Measurements from ENCODE around the gene SEC61B.
"Not testable (repeated sequence)": the region's sequence is repeated elsewhere in the genome, so short reads cannot be mapped to it uniquely, and the experiment has no call there.

SEC61B gene

GRCh38 chr9:99237356-99237755 lies 15.3 kb downstream of the SEC61B start:
- no peak for DNase-seq (ENCODE audit: low read depth, low spot score)
- no peak for TF ChIP-seq SUZ12 (IDR thresholded peaks at IDR 0.05; ENCODE audit: extremely low read depth, insufficient read depth, insufficient read length)
- no peak for TF ChIP-seq YY1 (IDR thresholded peaks at IDR 0.05; ENCODE audit: insufficient read depth, insufficient read length)
- no peak for TF ChIP-seq ZNF274 (IDR thresholded peaks at IDR 0.05; ENCODE audit: low read depth, low read length)
- H3K36me3 ChIP-seq (ENCODE audit: insufficient read depth, insufficient read length, low read length) = peaks cover 10% of the 10 kb centered on the region
- peaks cover 3% of the 10 kb centered on the region for H3K4me1 ChIP-seq (ENCODE audit: insufficient read depth, insufficient read length)
- H3K27me3 ChIP-seq (ENCODE audit: insufficient read depth, insufficient read length) = no peaks in the 10 kb centered on the region
- H3K9me3 ChIP-seq (ENCODE audit: insufficient read depth, low read length) = no peaks in the 10 kb centered on the region
- no peak overlapping the region for H3K9ac ChIP-seq (ENCODE audit: insufficient read length, low read depth)
- H3K4me3 ChIP-seq (ENCODE audit: insufficient read length, low read depth) = no peak overlapping the region

GRCh38 chr9:99237849-99238248 lies 15.8 kb downstream of the SEC61B start:
- not testable (repeated sequence) for H3K4me1 ChIP-seq (ENCODE audit: insufficient read depth, insufficient read length); H3K36me3 ChIP-seq (ENCODE audit: insufficient read depth, insufficient read length, low read length); H3K27me3 ChIP-seq (ENCODE audit: insufficient read depth, insufficient read length)

GRCh38 chr9:99238331-99238730 lies 16.2 kb downstream of the SEC61B start:
- TF ChIP-seq SUZ12 (IDR thresholded peaks at IDR 0.05; ENCODE audit: extremely low read depth, insufficient read depth, insufficient read length) (no peak), YY1 (IDR thresholded peaks at IDR 0.05; ENCODE audit: insufficient read depth, insufficient read length) (no peak), ZNF274 (IDR thresholded peaks at IDR 0.05; ENCODE audit: low read depth, low read length) (no peak)
- no peaks in the 10 kb centered on the region for H3K27me3 ChIP-seq (ENCODE audit: insufficient read depth, insufficient read length)
- no peak overlapping the region for H3K9ac ChIP-seq (ENCODE audit: insufficient read length, low read depth)
- no peaks in the 10 kb centered on the region for H3K9me3 ChIP-seq (ENCODE audit: insufficient read depth, low read length)
- H3K4me3 ChIP-seq (ENCODE audit: insufficient read length, low read depth) = no peak overlapping the region
- H3K4me1 ChIP-seq (ENCODE audit: insufficient read depth, insufficient read length) = peaks cover 3% of the 10 kb centered on the region
- no peak for DNase-seq (ENCODE audit: low read depth, low spot score)
- peaks cover under 1% of the 10 kb centered on the region for H3K36me3 ChIP-seq (ENCODE audit: insufficient read depth, insufficient read length, low read length)

More at GRCh38 chr9:99237849-99238248, 15.8 kb downstream of the SEC61B start:
- H3K4me3 ChIP-seq (ENCODE audit: insufficient read length, low read depth); H3K9me3 ChIP-seq (ENCODE audit: insufficient read depth, low read length); DNase-seq (ENCODE audit: low read depth, low spot score); H3K9ac ChIP-seq (ENCODE audit: insufficient read length, low read depth): not testable (repeated sequence)

GRCh38 chr9:99239341-99240060 lies 17.4 kb downstream of the SEC61B start:
- no peaks in the 10 kb centered on the region for H3K9me3 ChIP-seq (ENCODE audit: insufficient read depth, low read length)
- peaks cover 3% of the 10 kb centered on the region for H3K4me1 ChIP-seq (ENCODE audit: insufficient read depth, insufficient read length)
- no peak overlapping the region for H3K4me3 ChIP-seq (ENCODE audit: insufficient read length, low read depth)
- no peak for TF ChIP-seq YY1 (IDR thresholded peaks at IDR 0.05; ENCODE audit: insufficient read depth, insufficient read length)
- no peak overlapping the region for H3K9ac ChIP-seq (ENCODE audit: insufficient read length, low read depth)
- no peaks in the 10 kb centered on the region for H3K27me3 ChIP-seq (ENCODE audit: insufficient read depth, insufficient read length)
- no peak for DNase-seq (ENCODE audit: low read depth, low spot score)
- no peaks in the 10 kb centered on the region for H3K36me3 ChIP-seq (ENCODE audit: insufficient read depth, insufficient read length, low read length)

GRCh38 chr9:99241106-99241505 lies 19.0 kb downstream of the SEC61B start:
- Histone ChIP-seq H3K4me3 (ENCODE audit: insufficient read length, low read depth) (no peak overlapping the region), H3K9ac (ENCODE audit: insufficient read length, low read depth) (no peak overlapping the region), H3K4me1 (ENCODE audit: insufficient read depth, insufficient read length) (peaks cover 3% of the 10 kb centered on the region), H3K9me3 (ENCODE audit: insufficient read depth, low read length) (no peaks in the 10 kb centered on the region), H3K36me3 (ENCODE audit: insufficient read depth, insufficient read length, low read length) (no peaks in the 10 kb centered on the region), H3K27me3 (ENCODE audit: insufficient read depth, insufficient read length) (no peaks in the 10 kb centered on the region)
- DNase-seq (ENCODE audit: low read depth, low spot score) = no peak
- TF ChIP-seq YY1 (IDR thresholded peaks at IDR 0.05; ENCODE audit: insufficient read depth, insufficient read length) = no peak
- no peak for TF ChIP-seq ZNF274 (IDR thresholded peaks at IDR 0.05; ENCODE audit: low read depth, low read length)

GRCh38 chr9:99244344-99245260 lies 22.5 kb downstream of the SEC61B start:
- H3K27me3 ChIP-seq (ENCODE audit: insufficient read depth, insufficient read length) = no peaks in the 10 kb centered on the region
- no peaks in the 10 kb centered on the region for H3K36me3 ChIP-seq (ENCODE audit: insufficient read depth, insufficient read length, low read length)
- H3K4me1 ChIP-seq (ENCODE audit: insufficient read depth, insufficient read length) = no peaks in the 10 kb centered on the region
- H3K9ac ChIP-seq (ENCODE audit: insufficient read length, low read depth) = no peak overlapping the region
- no peak overlapping the region for H3K4me3 ChIP-seq (ENCODE audit: insufficient read length, low read depth)
- TF ChIP-seq ZNF274 (IDR thresholded peaks at IDR 0.05; ENCODE audit: low read depth, low read length) (no peak), YY1 (IDR thresholded peaks at IDR 0.05; ENCODE audit: insufficient read depth, insufficient read length) (no peak), SUZ12 (IDR thresholded peaks at IDR 0.05; ENCODE audit: extremely low read depth, insufficient read depth, insufficient read length) (no peak)
- DNase-seq (ENCODE audit: low read depth, low spot score) = no peak
- no peaks in the 10 kb centered on the region for H3K9me3 ChIP-seq (ENCODE audit: insufficient read depth, low read length)

- no peak for DNase-seq (ENCODE audit: low read depth, low spot score)
- TF ChIP-seq ZNF274 (IDR thresholded peaks at IDR 0.05; ENCODE audit: low read depth, low read length) (no peak), SUZ12 (IDR thresholded peaks at IDR 0.05; ENCODE audit: extremely low read depth, insufficient read depth, insufficient read length) (no peak), YY1 (IDR thresholded peaks at IDR 0.05; ENCODE audit: insufficient read depth, insufficient read length) (no peak)
- Histone ChIP-seq H3K9me3 (ENCODE audit: insufficient read depth, low read length) (no peaks in the 10 kb centered on the region), H3K27me3 (ENCODE audit: insufficient read depth, insufficient read length) (no peaks in the 10 kb centered on the region), H3K9ac (ENCODE audit: insufficient read length, low read depth) (no peak overlapping the region), H3K4me1 (ENCODE audit: insufficient read depth, insufficient read length) (no peaks in the 10 kb centered on the region), H3K4me3 (ENCODE audit: insufficient read length, low read depth) (no peak overlapping the region), H3K36me3 (ENCODE audit: insufficient read depth, insufficient read length, low read length) (no peaks in the 10 kb centered on the region)
These were observed 27.5 kb downstream of the SEC61B start for GRCh38 chr9:99249619-99250018.
